ENCODE results near the gene CTCF. TPM values are rescaled to one million over a fixed set of nuclear protein-coding genes. Genes with fewer than 3 reads are reported as not detected.

CTCF gene
- total and polyA plus RNA-seq, 10 of the 15 experiments (the other 5 are each of a cell fraction or from before 2014, with no cell fraction given), result 9.1 to 55.0 (median 41.8) TPM

DNA sequence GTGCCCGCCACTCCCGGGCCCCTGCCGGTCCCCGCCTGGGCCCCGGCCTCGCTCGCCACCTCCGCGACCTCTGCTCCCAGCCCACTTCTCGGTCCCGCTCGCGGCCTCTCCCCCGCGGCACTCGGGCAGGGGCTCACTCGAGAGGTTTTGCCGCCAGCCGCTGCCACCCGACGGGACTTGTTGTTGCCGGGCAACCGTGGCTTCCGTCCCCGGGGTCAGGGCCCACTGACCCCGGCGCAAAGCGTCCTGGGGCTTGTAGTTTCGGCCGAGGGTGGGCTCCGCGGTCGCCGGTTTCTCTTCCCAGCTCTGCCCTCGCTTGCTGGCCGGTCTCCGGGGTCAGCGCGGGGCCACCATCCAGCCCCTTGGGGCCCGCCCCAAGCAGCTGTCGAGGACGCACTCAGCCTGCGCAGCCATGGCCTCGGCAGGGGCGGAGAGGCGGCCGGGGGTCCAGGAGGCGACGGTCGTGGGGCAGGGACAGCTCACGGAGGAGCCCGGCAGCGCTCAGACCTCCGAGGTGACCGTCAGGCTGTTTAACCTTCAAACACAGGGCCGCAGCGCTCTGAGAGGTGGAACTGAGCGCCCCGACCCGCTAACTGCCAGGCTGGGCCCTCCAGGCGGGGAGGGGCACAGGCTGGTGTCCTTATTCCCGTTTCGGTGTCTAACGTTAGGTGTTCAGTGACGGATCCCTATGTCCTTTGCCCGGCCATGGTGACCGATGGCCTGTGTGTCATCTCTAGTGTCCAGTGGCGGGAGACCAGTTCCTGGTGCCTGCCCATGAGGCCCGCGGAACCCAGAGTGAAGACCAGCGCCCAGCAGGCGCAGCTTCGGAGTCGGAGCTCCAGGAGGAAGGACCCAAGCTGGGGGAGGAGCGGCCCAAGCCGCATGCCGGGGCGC is 104.5 kb downstream of the CTCF start, which contains the start of the genes C16orf86 and ENKD1 (continued):
- TF ChIP-seq, protein P1, sequence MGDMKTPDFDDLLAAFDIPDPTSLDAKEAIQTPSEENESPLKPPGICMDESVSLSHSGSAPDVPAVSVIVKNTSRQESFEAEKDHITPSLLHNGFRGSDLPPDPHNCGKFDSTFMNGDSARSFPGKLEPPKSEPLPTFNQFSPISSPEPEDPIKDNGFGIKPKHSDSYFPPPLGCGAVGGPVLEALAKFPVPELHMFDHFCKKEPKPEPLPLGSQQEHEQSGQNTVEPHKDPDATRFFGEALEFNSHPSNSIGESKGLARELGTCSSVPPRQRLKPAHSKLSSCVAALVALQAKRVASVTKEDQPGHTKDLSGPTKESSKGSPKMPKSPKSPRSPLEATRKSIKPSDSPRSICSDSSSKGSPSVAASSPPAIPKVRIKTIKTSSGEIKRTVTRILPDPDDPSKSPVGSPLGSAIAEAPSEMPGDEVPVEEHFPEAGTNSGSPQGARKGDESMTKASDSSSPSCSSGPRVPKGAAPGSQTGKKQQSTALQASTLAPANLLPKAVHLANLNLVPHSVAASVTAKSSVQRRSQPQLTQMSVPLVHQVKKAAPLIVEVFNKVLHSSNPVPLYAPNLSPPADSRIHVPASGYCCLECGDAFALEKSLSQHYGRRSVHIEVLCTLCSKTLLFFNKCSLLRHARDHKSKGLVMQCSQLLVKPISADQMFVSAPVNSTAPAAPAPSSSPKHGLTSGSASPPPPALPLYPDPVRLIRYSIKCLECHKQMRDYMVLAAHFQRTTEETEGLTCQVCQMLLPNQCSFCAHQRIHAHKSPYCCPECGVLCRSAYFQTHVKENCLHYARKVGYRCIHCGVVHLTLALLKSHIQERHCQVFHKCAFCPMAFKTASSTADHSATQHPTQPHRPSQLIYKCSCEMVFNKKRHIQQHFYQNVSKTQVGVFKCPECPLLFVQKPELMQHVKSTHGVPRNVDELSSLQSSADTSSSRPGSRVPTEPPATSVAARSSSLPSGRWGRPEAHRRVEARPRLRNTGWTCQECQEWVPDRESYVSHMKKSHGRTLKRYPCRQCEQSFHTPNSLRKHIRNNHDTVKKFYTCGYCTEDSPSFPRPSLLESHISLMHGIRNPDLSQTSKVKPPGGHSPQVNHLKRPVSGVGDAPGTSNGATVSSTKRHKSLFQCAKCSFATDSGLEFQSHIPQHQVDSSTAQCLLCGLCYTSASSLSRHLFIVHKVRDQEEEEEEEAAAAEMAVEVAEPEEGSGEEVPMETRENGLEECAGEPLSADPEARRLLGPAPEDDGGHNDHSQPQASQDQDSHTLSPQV (IDR thresholded peaks at IDR 0.05), result no peak
- TF ChIP-seq ZZZ3 (IDR thresholded peaks at IDR 0.05; ENCODE audit: control insufficient read depth, insufficient read length, low read depth) (no peak), ZBED1 (IDR thresholded peaks at IDR 0.05; ENCODE audit: borderline replicate concordance) (no peak), BHLHE40 (IDR thresholded peaks at IDR 0.05; ENCODE audit: borderline replicate concordance in 1 of 2, low read depth in 2 of 2, low read length in 1 of 2) (no peak), ZSCAN29 (IDR thresholded peaks at IDR 0.05) (no peak), NFIC (IDR thresholded peaks at IDR 0.05; ENCODE audit: low read depth, low read length) (no peak), SPI1 (IDR thresholded peaks at IDR 0.05; ENCODE audit: borderline replicate concordance, insufficient read depth, low read depth, low read length) (no peak), RELA (IDR thresholded peaks at IDR 0.05; ENCODE audit: borderline replicate concordance, partially characterized antibody) (peak; percentile 31), WRNIP1 (IDR thresholded peaks at IDR 0.05; ENCODE audit: borderline replicate concordance, low read depth, low read length) (no peak), JUND (IDR thresholded peaks at IDR 0.05; ENCODE audit: low read depth, low read length) (no peak), NFYB (IDR thresholded peaks at IDR 0.05; ENCODE audit: insufficient read depth, low read depth, low read length) (no peak), RAD51 (IDR thresholded peaks at IDR 0.05) (no peak)
- TF ChIP-seq, protein P2, sequence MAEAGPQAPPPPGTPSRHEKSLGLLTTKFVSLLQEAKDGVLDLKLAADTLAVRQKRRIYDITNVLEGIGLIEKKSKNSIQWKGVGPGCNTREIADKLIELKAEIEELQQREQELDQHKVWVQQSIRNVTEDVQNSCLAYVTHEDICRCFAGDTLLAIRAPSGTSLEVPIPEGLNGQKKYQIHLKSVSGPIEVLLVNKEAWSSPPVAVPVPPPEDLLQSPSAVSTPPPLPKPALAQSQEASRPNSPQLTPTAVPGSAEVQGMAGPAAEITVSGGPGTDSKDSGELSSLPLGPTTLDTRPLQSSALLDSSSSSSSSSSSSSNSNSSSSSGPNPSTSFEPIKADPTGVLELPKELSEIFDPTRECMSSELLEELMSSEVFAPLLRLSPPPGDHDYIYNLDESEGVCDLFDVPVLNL (IDR thresholded peaks at IDR 0.05; ENCODE audit: low read depth, low read length), result 0 out of 2 replicates have a peak, but pooled peaks have one; percentile 49
- TF ChIP-seq, protein P3, sequence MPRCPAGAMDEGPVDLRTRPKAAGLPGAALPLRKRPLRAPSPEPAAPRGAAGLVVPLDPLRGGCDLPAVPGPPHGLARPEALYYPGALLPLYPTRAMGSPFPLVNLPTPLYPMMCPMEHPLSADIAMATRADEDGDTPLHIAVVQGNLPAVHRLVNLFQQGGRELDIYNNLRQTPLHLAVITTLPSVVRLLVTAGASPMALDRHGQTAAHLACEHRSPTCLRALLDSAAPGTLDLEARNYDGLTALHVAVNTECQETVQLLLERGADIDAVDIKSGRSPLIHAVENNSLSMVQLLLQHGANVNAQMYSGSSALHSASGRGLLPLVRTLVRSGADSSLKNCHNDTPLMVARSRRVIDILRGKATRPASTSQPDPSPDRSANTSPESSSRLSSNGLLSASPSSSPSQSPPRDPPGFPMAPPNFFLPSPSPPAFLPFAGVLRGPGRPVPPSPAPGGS (IDR thresholded peaks at IDR 0.05; ENCODE audit: borderline replicate concordance, insufficient read depth, low read depth, low read length, poor library complexity, severe bottlenecking), result peak; percentile 20
- TF ChIP-seq, protein P4, sequence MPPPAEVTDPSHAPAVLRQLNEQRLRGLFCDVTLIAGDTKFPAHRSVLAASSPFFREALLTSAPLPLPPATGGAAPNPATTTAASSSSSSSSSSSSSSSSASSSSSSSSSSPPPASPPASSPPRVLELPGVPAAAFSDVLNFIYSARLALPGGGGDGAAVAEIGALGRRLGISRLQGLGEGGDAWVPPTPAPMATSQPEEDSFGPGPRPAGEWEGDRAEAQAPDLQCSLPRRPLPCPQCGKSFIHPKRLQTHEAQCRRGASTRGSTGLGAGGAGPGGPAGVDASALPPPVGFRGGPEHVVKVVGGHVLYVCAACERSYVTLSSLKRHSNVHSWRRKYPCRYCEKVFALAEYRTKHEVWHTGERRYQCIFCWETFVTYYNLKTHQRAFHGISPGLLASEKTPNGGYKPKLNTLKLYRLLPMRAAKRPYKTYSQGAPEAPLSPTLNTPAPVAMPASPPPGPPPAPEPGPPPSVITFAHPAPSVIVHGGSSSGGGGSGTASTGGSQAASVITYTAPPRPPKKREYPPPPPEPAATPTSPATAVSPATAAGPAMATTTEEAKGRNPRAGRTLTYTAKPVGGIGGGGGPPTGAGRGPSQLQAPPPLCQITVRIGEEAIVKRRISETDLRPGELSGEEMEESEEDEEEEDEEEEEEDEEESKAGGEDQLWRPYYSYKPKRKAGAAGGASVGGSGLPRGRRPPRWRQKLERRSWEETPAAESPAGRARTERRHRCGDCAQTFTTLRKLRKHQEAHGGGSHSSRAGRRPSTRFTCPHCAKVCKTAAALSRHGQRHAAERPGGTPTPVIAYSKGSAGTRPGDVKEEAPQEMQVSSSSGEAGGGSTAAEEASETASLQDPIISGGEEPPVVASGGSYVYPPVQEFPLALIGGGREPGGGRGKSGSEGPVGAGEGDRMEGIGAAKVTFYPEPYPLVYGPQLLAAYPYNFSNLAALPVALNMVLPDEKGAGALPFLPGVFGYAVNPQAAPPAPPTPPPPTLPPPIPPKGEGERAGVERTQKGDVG (CRISPR knock-in tag; IDR thresholded peaks at IDR 0.05), result no peak
- TF ChIP-seq, protein P5, sequence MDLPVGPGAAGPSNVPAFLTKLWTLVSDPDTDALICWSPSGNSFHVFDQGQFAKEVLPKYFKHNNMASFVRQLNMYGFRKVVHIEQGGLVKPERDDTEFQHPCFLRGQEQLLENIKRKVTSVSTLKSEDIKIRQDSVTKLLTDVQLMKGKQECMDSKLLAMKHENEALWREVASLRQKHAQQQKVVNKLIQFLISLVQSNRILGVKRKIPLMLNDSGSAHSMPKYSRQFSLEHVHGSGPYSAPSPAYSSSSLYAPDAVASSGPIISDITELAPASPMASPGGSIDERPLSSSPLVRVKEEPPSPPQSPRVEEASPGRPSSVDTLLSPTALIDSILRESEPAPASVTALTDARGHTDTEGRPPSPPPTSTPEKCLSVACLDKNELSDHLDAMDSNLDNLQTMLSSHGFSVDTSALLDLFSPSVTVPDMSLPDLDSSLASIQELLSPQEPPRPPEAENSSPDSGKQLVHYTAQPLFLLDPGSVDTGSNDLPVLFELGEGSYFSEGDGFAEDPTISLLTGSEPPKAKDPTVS (IDR thresholded peaks at IDR 0.05; ENCODE audit: low read depth, low read length), result no peak
